NCI-H524 treated with DMSO at 0.1 percent for 48 hours (cell line): Measurements from ENCODE around the gene RAB12.
A peak's percentile ranks its signal among the peaks of the same experiment; 100 is the strongest.

Experiments used
- DNase-seq: peaks from one replicate; lab custom pipeline; 2025; lab: John Stamatoyannopoulos, UW

The RAB12 gene

GRCh38 chr18:8685141-8685913, 76.1 kb downstream of the RAB12 start:
- peak; percentile 82 for DNase-seq

GRCh38 chr18:8685914-8686216, 76.6 kb downstream of the RAB12 start:
- no peak for DNase-seq

- peak; percentile 63 for DNase-seq
Measured at GRCh38 chr18:8686611-8687010, 77.4 kb downstream of the RAB12 start.

GRCh38 chr18:8688216-8688800, 79.1 kb downstream of the RAB12 start:
- DNase-seq: no peak

- DNase-seq: no peak
Measured at GRCh38 chr18:8688816-8689215, 79.6 kb downstream of the RAB12 start.
